ENCODE measurements around the gene LRCH4. TPM values are rescaled to one million over a fixed set of nuclear protein-coding genes. Genes with fewer than 3 reads are reported as not detected.

LRCH4 gene
- total and polyA plus RNA-seq, 9 of the 15 experiments (the other 6 are each of a cell fraction or from before 2014, with no cell fraction given) = 0.06 to 63.3 (median 15.0) TPM

DNA sequence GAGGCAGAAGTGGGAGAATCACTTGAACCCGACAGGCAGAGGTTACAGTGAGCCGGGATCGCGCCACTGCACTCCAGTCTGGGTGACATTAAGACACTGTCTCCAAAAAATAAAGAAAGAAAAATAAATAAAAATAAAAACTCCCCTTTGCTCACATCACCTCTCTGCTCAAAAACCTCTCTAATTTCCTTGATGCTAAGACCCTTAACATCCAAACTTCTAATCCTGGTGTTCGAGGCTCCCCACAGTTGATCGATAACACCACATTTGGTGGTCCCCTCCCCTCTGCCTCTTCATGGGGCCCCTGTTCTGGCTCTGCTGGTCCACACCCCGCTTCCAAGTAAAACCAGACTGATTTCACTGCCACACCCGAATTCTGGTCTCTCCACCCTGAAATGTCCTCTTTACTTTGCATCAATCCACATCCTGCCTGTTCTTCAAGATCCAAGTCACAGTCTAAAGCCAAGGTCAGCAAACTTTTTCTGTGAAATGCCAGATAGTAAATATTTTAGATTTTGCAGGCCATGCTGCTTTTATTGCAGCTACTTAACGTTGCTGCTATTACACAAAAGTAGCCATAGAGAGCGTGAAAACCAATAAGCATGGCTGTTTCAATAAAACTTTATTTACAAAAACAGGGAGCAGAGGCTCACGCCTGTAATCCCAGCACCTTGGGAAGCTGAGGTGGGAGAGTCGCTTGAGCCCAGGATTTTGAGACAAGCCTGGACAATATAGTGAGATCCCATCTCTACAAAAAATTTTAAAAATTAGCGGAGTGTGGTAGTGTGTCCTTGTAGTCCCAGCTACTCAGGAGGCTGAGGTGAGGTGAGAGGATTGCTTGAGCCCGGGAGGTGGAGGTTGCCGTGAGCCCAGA lies 38.3 kb upstream of the LRCH4 start (continued):
- TF ChIP-seq, protein P1, sequence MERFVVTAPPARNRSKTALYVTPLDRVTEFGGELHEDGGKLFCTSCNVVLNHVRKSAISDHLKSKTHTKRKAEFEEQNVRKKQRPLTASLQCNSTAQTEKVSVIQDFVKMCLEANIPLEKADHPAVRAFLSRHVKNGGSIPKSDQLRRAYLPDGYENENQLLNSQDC (CRISPR knock-in tag; IDR thresholded peaks at IDR 0.05) = no peak
- TF ChIP-seq RBM15 (IDR thresholded peaks at IDR 0.05; ENCODE audit: insufficient read depth, low read length) = no peak
- TF ChIP-seq TARDBP (IDR thresholded peaks at IDR 0.05) = no peak
- TF ChIP-seq MYC (IDR thresholded peaks at IDR 0.05; ENCODE audit: low read depth, low read length) = peak; percentile 50; the same call in 1 of the 2 replicates
- TF ChIP-seq MYC (CRISPR knock-in tag; IDR thresholded peaks at IDR 0.05; ENCODE audit: borderline replicate concordance, low read depth) = no peak
- TF ChIP-seq NCOA1 (IDR thresholded peaks at IDR 0.05; ENCODE audit: low read depth) = no peak
- no peak for TF ChIP-seq MED1 (CRISPR knock-in tag; IDR thresholded peaks at IDR 0.05; ENCODE audit: borderline replicate concordance)
- TF ChIP-seq, protein P2, sequence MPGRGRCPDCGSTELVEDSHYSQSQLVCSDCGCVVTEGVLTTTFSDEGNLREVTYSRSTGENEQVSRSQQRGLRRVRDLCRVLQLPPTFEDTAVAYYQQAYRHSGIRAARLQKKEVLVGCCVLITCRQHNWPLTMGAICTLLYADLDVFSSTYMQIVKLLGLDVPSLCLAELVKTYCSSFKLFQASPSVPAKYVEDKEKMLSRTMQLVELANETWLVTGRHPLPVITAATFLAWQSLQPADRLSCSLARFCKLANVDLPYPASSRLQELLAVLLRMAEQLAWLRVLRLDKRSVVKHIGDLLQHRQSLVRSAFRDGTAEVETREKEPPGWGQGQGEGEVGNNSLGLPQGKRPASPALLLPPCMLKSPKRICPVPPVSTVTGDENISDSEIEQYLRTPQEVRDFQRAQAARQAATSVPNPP (IDR thresholded peaks at IDR 0.05; ENCODE audit: borderline replicate concordance, insufficient read depth, insufficient read length) = no peak
- no peak for TF ChIP-seq NRF1 (conservative IDR thresholded peaks at IDR 0.05 in 1 of 2, IDR thresholded peaks at IDR 0.05 in 1 of 2)
- no peak for TF ChIP-seq RB1 (IDR thresholded peaks at IDR 0.05; ENCODE audit: low read depth)
- TF ChIP-seq ZNF217 (CRISPR knock-in tag; IDR thresholded peaks at IDR 0.05) = no peak
- peak; percentile 44 for TF ChIP-seq EP400 (IDR thresholded peaks at IDR 0.05)
- TF ChIP-seq ZNF133 (CRISPR knock-in tag; IDR thresholded peaks at IDR 0.05) = no peak
- TF ChIP-seq, protein P3, sequence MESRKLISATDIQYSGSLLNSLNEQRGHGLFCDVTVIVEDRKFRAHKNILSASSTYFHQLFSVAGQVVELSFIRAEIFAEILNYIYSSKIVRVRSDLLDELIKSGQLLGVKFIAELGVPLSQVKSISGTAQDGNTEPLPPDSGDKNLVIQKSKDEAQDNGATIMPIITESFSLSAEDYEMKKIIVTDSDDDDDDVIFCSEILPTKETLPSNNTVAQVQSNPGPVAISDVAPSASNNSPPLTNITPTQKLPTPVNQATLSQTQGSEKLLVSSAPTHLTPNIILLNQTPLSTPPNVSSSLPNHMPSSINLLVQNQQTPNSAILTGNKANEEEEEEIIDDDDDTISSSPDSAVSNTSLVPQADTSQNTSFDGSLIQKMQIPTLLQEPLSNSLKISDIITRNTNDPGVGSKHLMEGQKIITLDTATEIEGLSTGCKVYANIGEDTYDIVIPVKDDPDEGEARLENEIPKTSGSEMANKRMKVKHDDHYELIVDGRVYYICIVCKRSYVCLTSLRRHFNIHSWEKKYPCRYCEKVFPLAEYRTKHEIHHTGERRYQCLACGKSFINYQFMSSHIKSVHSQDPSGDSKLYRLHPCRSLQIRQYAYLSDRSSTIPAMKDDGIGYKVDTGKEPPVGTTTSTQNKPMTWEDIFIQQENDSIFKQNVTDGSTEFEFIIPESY (CRISPR knock-in tag; IDR thresholded peaks at IDR 0.05) = peak; percentile 85
- TF ChIP-seq, protein P4, sequence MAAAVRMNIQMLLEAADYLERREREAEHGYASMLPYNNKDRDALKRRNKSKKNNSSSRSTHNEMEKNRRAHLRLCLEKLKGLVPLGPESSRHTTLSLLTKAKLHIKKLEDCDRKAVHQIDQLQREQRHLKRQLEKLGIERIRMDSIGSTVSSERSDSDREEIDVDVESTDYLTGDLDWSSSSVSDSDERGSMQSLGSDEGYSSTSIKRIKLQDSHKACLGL (CRISPR knock-in tag; IDR thresholded peaks at IDR 0.05; ENCODE audit: borderline replicate concordance, poor library complexity, severe bottlenecking) = no peak
- no peak for TF ChIP-seq FOXK1 (CRISPR knock-in tag; IDR thresholded peaks at IDR 0.05; ENCODE audit: borderline replicate concordance)
- no peak for TF ChIP-seq ZNF263 (CRISPR knock-in tag; IDR thresholded peaks at IDR 0.05; ENCODE audit: borderline replicate concordance)
- no peak for TF ChIP-seq RNF2 (IDR thresholded peaks at IDR 0.05)
- TF ChIP-seq CBFA2T2 (conservative IDR thresholded peaks at IDR 0.05) = no peak
- TF ChIP-seq ZNF717 (CRISPR knock-in tag; IDR thresholded peaks at IDR 0.05) = no peak
- no peak for TF ChIP-seq MBD2 (IDR thresholded peaks at IDR 0.05; ENCODE audit: borderline replicate concordance, low read depth)
- TF ChIP-seq, protein P5, sequence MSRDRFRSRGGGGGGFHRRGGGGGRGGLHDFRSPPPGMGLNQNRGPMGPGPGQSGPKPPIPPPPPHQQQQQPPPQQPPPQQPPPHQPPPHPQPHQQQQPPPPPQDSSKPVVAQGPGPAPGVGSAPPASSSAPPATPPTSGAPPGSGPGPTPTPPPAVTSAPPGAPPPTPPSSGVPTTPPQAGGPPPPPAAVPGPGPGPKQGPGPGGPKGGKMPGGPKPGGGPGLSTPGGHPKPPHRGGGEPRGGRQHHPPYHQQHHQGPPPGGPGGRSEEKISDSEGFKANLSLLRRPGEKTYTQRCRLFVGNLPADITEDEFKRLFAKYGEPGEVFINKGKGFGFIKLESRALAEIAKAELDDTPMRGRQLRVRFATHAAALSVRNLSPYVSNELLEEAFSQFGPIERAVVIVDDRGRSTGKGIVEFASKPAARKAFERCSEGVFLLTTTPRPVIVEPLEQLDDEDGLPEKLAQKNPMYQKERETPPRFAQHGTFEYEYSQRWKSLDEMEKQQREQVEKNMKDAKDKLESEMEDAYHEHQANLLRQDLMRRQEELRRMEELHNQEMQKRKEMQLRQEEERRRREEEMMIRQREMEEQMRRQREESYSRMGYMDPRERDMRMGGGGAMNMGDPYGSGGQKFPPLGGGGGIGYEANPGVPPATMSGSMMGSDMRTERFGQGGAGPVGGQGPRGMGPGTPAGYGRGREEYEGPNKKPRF (IDR thresholded peaks at IDR 0.05; ENCODE audit: low read depth, low read length) = no peak
- no peak for TF ChIP-seq ZNF778 (CRISPR knock-in tag; IDR thresholded peaks at IDR 0.05)
- 0 out of 2 replicates have a peak, but pooled peaks have one; percentile 9 for TF ChIP-seq DPF2 (IDR thresholded peaks at IDR 0.05)

Measured in K562 (cell line).